Measurements from ENCODE around the gene LPP. TPM values are rescaled to one million over a fixed set of nuclear protein-coding genes. Genes with fewer than 3 reads are reported as not detected.

The LPP gene
- total RNA-seq, 1 donor from 2014 or later, result 79.6 TPM

GRCh38 chr3:188453431-188454384, 299.8 kb downstream of the LPP start:
- intact Hi-C loops (cut with micrococcal nuclease), result no loop called here

GRCh38 chr3:188455748-188456147, 301.8 kb downstream of the LPP start:
- intact Hi-C loops (cut with micrococcal nuclease), result no loop called here

- intact Hi-C loops (cut with micrococcal nuclease), result no loop called here
Observed at GRCh38 chr3:188458756-188459155, 304.8 kb downstream of the LPP start.

- intact Hi-C loops (cut with micrococcal nuclease), result no loop called here
Observed at GRCh38 chr3:188465311-188465710, 311.4 kb downstream of the LPP start.

- intact Hi-C loops (cut with micrococcal nuclease), result no loop called here
Observed at GRCh38 chr3:188468196-188468595, 314.2 kb downstream of the LPP start.

- intact Hi-C loops (cut with micrococcal nuclease), result no loop called here
Observed at GRCh38 chr3:188468662-188469061, 314.7 kb downstream of the LPP start.

- intact Hi-C loops (cut with micrococcal nuclease), result no loop called here
Observed at GRCh38 chr3:188469228-188469885, 315.4 kb downstream of the LPP start.

GRCh38 chr3:188470508-188471130, 316.7 kb downstream of the LPP start:
- intact Hi-C loops (cut with micrococcal nuclease), result no loop called here

GRCh38 chr3:188471723-188472122, 317.8 kb downstream of the LPP start:
- intact Hi-C loops (cut with micrococcal nuclease), result no loop called here

GRCh38 chr3:188472336-188472735, 318.4 kb downstream of the LPP start:
- intact Hi-C loops (cut with micrococcal nuclease), result no loop called here

- intact Hi-C loops (cut with micrococcal nuclease), result no loop called here
Observed at GRCh38 chr3:188473045-188473444, 319.1 kb downstream of the LPP start.

GRCh38 chr3:188473591-188474288, 319.8 kb downstream of the LPP start:
- intact Hi-C loops (cut with micrococcal nuclease), result no loop called here

- intact Hi-C loops (cut with micrococcal nuclease), result no loop called here
Observed at GRCh38 chr3:188476935-188477334, 323.0 kb downstream of the LPP start.

GRCh38 chr3:188480011-188480410, 326.1 kb downstream of the LPP start:
- intact Hi-C loops (cut with micrococcal nuclease), result no loop called here

GRCh38 chr3:188482929-188483328, 329.0 kb downstream of the LPP start:
- intact Hi-C loops (cut with micrococcal nuclease), result no loop called here

GRCh38 chr3:188486126-188486525, 332.2 kb downstream of the LPP start:
- intact Hi-C loops (cut with micrococcal nuclease), result no loop called here

- intact Hi-C loops (cut with micrococcal nuclease), result no loop called here
Observed at GRCh38 chr3:188486952-188487351, 333.0 kb downstream of the LPP start.

GRCh38 chr3:188487652-188488051, 333.7 kb downstream of the LPP start:
- intact Hi-C loops (cut with micrococcal nuclease), result no loop called here

- intact Hi-C loops (cut with micrococcal nuclease), result no loop called here
Observed at GRCh38 chr3:188488801-188489200, 334.8 kb downstream of the LPP start.

GRCh38 chr3:188489639-188490405, 335.9 kb downstream of the LPP start:
- intact Hi-C loops (cut with micrococcal nuclease), result no loop called here

GRCh38 chr3:188490416-188490815, 336.5 kb downstream of the LPP start:
- intact Hi-C loops (cut with micrococcal nuclease), result no loop called here

All from T-helper 2 cell treated with Interferon-gamma antibody and Interleukin-4, amounts not matched to agents 100 ng/mL and 5 ng/mL, for 36 hours (primary cell).